SK-N-MC (cell line): Measurements from ENCODE around the gene NPEPL1.

ENCODE experiments used
- EZH2 ChIP-seq: fragments of 200-600 bp; sonication (generic); IDR thresholded peaks from one replicate; pipeline ENCODE4 v1.6.1; 2017; ENCODE audit warnings: antibody characterized with exemption
- FOXP2 ChIP-seq: optimal IDR thresholded peaks from 2 replicates; pipeline ENCODE3; 2011; ENCODE audit warnings: mild to moderate bottlenecking, moderate library complexity; ENCODE audit not compliant: insufficient read depth; ENCODE audit errors: extremely low read length, control extremely low read depth
- POLR2AphosphoS5 ChIP-seq: IDR thresholded peaks from 2 replicates; pipeline ENCODE4 v1.6.1; 2012; ENCODE audit warnings: mild to moderate bottlenecking, low read depth, low read length, borderline replicate concordance

- TF ChIP-seq EZH2 (no peak), POLR2AphosphoS5 (no peak), FOXP2 (no peak)
Measured at GRCh38 chr20:58700121-58700821, 7.7 kb downstream of the NPEPL1 start.
